Measurements from ENCODE around the gene ARHGAP20. TPM values are rescaled to one million over a fixed set of nuclear protein-coding genes. Genes with fewer than 3 reads are reported as not detected.

ARHGAP20 gene
- total and polyA plus RNA-seq, 2 of the 8 experiments (the other 6 are each of a cell fraction or from before 2014, with no cell fraction given) = 0.05 to 0.28 TPM

GRCh38 chr11:110691926-110692325 is 20.3 kb downstream of the ARHGAP20 start (continued):
- no peak for TF ChIP-seq CHD7 (IDR thresholded peaks at IDR 0.05; ENCODE audit: insufficient replicate concordance, low read length)
- TF ChIP-seq EGR1 (IDR thresholded peaks at IDR 0.05; ENCODE audit: borderline replicate concordance, low read depth, low read length) = no peak
- no peak for TF ChIP-seq CHD2 (IDR thresholded peaks at IDR 0.05; ENCODE audit: low read length)
- no peak for TF ChIP-seq JUND (IDR thresholded peaks at IDR 0.05; ENCODE audit: low read length)

All from H1 (cell line).